HFFc6 (cell line): Measurements from ENCODE around the gene HHAT. TPM values are rescaled to one million over a fixed set of nuclear protein-coding genes. Genes with fewer than 3 reads are reported as not detected.

Experiments used
- DNase-seq: peaks from one replicate; pipeline ENCODE4 v3.0.0-alpha.2; 2018
- H3K27ac Mint-ChIP-seq: 2 replicates; pipeline ENCODE4 v1.8.0; 2020; ENCODE audit warnings: mild to moderate bottlenecking, mixed read lengths
- H3K27me3 Mint-ChIP-seq: 2 replicates; pipeline ENCODE4 v1.8.0; 2021; ENCODE audit warnings: mild to moderate bottlenecking, moderate library complexity, mixed read lengths; ENCODE audit not compliant: insufficient read depth
- H3K36me3 Mint-ChIP-seq: 2 replicates; pipeline ENCODE4 v1.8.0; 2021; ENCODE audit warnings: low read depth, mixed read lengths
- H3K4me1 Mint-ChIP-seq: 2 replicates; pipeline ENCODE4 v1.8.0; 2020; ENCODE audit warnings: low read depth, mixed read lengths
- H3K4me3 Mint-ChIP-seq: 2 replicates; pipeline ENCODE4 v1.8.0; 2020; ENCODE audit warnings: mild to moderate bottlenecking, moderate library complexity, mixed read lengths
- H3K9me3 Mint-ChIP-seq: 2 replicates; pipeline ENCODE4 v1.8.0; 2020; ENCODE audit warnings: mild to moderate bottlenecking, mixed read lengths
- total RNA-seq, 6 experiments: library from RNA; stranded (reverse); fragmentation: NEBNext Ultra II Directional; extraction: Animal tissue kit (Norgen Biotek cat#: 25700); gene quantifications; 2 replicates in 1 of 6; 3 replicates in 5 of 6; pipeline ENCODE4 v1.2.3, GENCODE V29; 2021
- TF ChIP-seq, protein P1 (sequence below): fragments of 200-600 bp; sonication (generic); IDR thresholded peaks from 2 replicates; pipeline ENCODE4 v1.5.0; 2021; ENCODE audit warnings: antibody characterized with exemption, mild to moderate bottlenecking

Gene HHAT
- total RNA-seq, 6 experiments from 2014 or later, result 2.8 to 3.9 (median 3.2) TPM

DNA sequence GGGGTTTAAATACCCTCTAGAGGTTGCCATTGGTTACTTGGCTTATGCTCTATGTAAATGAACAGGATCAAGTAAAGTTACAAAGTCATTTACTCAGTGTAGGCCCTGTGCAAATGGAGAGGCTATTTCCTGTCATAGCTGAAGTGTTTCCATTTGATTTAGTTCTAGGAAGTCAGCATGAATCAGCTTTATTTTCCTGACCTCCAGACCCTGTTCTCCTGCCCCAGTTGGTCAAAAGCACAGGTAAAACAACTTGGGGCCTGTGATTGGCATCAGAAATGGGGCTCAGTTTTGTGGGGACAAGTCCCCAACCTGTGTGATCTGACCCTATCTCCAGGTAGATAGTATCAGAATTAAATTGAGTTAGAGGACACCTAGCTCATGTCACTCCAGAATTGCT lies 239.9 kb downstream of the HHAT start:
- Mint-ChIP-seq H3K4me1 (peaks cover 36% of the 10 kb centered on the region), H3K27me3 (peaks cover 2% of the 10 kb centered on the region; the same call in 1 of the 2 replicates), H3K9me3 (no peaks in the 10 kb centered on the region), H3K27ac (no peak overlapping the region; the same call in 1 of the 2 replicates), H3K36me3 (no peaks in the 10 kb centered on the region), H3K4me3 (no peak overlapping the region)
- no peak for DNase-seq
- TF ChIP-seq, protein P1, sequence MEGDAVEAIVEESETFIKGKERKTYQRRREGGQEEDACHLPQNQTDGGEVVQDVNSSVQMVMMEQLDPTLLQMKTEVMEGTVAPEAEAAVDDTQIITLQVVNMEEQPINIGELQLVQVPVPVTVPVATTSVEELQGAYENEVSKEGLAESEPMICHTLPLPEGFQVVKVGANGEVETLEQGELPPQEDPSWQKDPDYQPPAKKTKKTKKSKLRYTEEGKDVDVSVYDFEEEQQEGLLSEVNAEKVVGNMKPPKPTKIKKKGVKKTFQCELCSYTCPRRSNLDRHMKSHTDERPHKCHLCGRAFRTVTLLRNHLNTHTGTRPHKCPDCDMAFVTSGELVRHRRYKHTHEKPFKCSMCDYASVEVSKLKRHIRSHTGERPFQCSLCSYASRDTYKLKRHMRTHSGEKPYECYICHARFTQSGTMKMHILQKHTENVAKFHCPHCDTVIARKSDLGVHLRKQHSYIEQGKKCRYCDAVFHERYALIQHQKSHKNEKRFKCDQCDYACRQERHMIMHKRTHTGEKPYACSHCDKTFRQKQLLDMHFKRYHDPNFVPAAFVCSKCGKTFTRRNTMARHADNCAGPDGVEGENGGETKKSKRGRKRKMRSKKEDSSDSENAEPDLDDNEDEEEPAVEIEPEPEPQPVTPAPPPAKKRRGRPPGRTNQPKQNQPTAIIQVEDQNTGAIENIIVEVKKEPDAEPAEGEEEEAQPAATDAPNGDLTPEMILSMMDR, result no peak

- H3K4me1 Mint-ChIP-seq, result peaks cover 24% of the 10 kb centered on the region
- no peak overlapping the region for H3K27ac Mint-ChIP-seq
- H3K36me3 Mint-ChIP-seq, result no peaks in the 10 kb centered on the region
- no peak for DNase-seq
- H3K27me3 Mint-ChIP-seq, result peaks cover 2% of the 10 kb centered on the region; the same call in 1 of the 2 replicates
- TF ChIP-seq, protein P1, result no peak
- H3K4me3 Mint-ChIP-seq, result no peak overlapping the region
- H3K9me3 Mint-ChIP-seq, result no peaks in the 10 kb centered on the region
These were observed 241.4 kb downstream of the HHAT start for GRCh38 chr1:210570116-210570515.

DNA sequence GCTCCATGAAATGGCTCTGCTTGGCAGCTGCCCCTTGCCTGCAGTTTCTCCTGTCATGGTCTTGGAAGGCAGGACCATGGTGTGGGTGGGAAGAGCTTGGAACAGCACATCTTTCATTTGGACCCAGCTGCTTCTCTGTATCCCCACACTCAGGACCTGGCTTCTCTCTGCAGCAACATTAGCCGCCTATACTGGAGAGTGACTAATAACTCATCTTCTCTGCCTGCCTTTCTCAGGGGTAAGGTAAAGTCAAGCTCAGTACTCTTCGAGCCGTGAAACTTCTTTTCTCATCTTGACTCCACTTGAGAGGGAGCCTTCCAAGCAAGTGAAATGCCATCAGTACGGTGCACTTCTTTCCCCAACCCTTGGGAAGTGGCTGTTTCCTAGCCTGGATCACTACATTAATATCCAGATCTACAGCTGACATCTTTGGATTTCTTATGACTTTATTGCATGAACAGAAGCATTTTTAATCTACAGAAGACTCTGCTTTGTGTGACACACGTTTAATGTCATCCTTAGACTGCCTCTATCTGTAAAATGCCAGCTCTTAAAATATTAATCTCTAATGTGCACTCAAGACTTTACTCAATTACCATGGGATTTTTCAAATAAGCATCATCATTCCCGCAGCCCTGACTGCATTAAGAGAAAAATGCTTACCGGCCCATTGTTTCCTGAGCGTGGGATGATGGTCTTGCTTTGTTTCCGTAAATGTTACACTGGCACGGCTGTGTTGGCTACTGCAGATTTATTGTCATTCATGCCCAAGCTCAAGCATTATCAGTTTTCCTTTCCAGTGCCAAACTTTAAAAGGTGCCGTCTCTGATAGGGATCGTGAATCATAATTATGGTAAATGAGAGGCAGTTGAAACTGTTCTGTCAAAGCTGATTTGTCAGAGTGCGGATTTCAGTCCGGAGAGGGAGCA lies 242.9 kb downstream of the HHAT start:
- peaks cover 10% of the 10 kb centered on the region for H3K4me1 Mint-ChIP-seq
- H3K27me3 Mint-ChIP-seq, result peaks cover 2% of the 10 kb centered on the region; the same call in 1 of the 2 replicates
- no peak overlapping the region for H3K4me3 Mint-ChIP-seq
- DNase-seq, result no peak
- H3K36me3 Mint-ChIP-seq, result no peaks in the 10 kb centered on the region
- TF ChIP-seq, protein P1, result no peak
- H3K27ac Mint-ChIP-seq, result no peak overlapping the region
- no peaks in the 10 kb centered on the region for H3K9me3 Mint-ChIP-seq

- Mint-ChIP-seq H3K36me3 (peaks cover 7% of the 10 kb centered on the region), H3K27ac (no peak overlapping the region), H3K4me1 (peaks cover 8% of the 10 kb centered on the region), H3K9me3 (peaks cover 9% of the 10 kb centered on the region), H3K4me3 (no peak overlapping the region), H3K27me3 (peaks cover 2% of the 10 kb centered on the region; the same call in 1 of the 2 replicates)
- no peak for DNase-seq
- TF ChIP-seq, protein P1, result no peak
These were observed 244.4 kb downstream of the HHAT start for GRCh38 chr1:210573141-210573540.

GRCh38 chr1:210582205-210582970 lies 253.7 kb downstream of the HHAT start:
- no peak for DNase-seq
- TF ChIP-seq, protein P1, result no peak
- H3K4me3 Mint-ChIP-seq, result no peak overlapping the region
- peaks cover 8% of the 10 kb centered on the region for H3K4me1 Mint-ChIP-seq
- peaks cover 4% of the 10 kb centered on the region; the same call in 1 of the 2 replicates for H3K9me3 Mint-ChIP-seq
- no peaks in the 10 kb centered on the region for H3K27me3 Mint-ChIP-seq
- H3K36me3 Mint-ChIP-seq, result peaks cover under 1% of the 10 kb centered on the region
- H3K27ac Mint-ChIP-seq, result no peak overlapping the region
